MG63 (cell line): Measurements from ENCODE around the gene CGRRF1. TPM values are rescaled to one million over a fixed set of nuclear protein-coding genes. Genes with fewer than 3 reads are reported as not detected.

Source experiments
- DNase-seq: peaks from one replicate; pipeline ENCODE4 v3.0.0-alpha.2; 2020
- H3K27me3 ChIP-seq: fragments of 250-450 bp; sonication (Bioruptor Pico); 2 replicates; pipeline ENCODE4 v1.5.1; 2020; ENCODE audit warnings: mild to moderate bottlenecking, moderate library complexity
- H3K36me3 ChIP-seq: fragments of 250-450 bp; sonication (Bioruptor Pico); 2 replicates; pipeline ENCODE4 v1.5.1; 2020; ENCODE audit warnings: mild to moderate bottlenecking, moderate library complexity
- H3K4me3 ChIP-seq: fragments of 250-450 bp; sonication (Bioruptor Pico); 2 replicates; pipeline ENCODE4 v1.5.1; 2020; ENCODE audit warnings: mild to moderate bottlenecking, moderate library complexity
- H3K9me3 ChIP-seq: fragments of 250-450 bp; sonication (Bioruptor Pico); 2 replicates; pipeline ENCODE4 v1.5.1; 2020; ENCODE audit warnings: mild to moderate bottlenecking, moderate library complexity
- total RNA-seq: library from RNA; depleted of rRNA; stranded (reverse); fragments of >200 nt; shearing (Covaris generic); gene quantifications from 2 replicates; pipeline ENCODE4 v1.2.3, GENCODE V29; 2014; ENCODE audit warnings: low replicate concordance

The CGRRF1 gene
- total RNA-seq, 1 experiment from 2014 or later = 5.9 TPM

GRCh38 chr14:54516709-54517108 is 7.0 kb downstream of the CGRRF1 start:
- no peak for DNase-seq
- H3K36me3 ChIP-seq = no peaks in the 10 kb centered on the region
- no peak overlapping the region for H3K4me3 ChIP-seq
- H3K9me3 ChIP-seq = peaks cover 10% of the 10 kb centered on the region
- no peaks in the 10 kb centered on the region for H3K27me3 ChIP-seq

- Histone ChIP-seq H3K4me3 (no peak overlapping the region), H3K27me3 (no peaks in the 10 kb centered on the region), H3K36me3 (no peaks in the 10 kb centered on the region), H3K9me3 (no peaks in the 10 kb centered on the region)
- no peak for DNase-seq
These were observed 14.7 kb downstream of the CGRRF1 start for GRCh38 chr14:54524410-54524809.

- Histone ChIP-seq H3K36me3 (no peaks in the 10 kb centered on the region), H3K27me3 (no peaks in the 10 kb centered on the region), H3K9me3 (no peaks in the 10 kb centered on the region), H3K4me3 (no peak overlapping the region)
- DNase-seq = no peak
These were observed 19.3 kb downstream of the CGRRF1 start for GRCh38 chr14:54528973-54529372.

GRCh38 chr14:54529811-54530210 is 20.1 kb downstream of the CGRRF1 start:
- Histone ChIP-seq H3K9me3 (no peaks in the 10 kb centered on the region), H3K4me3 (no peak overlapping the region), H3K36me3 (no peaks in the 10 kb centered on the region), H3K27me3 (no peaks in the 10 kb centered on the region)
- peak; percentile 19 for DNase-seq

- H3K27me3 ChIP-seq = no peaks in the 10 kb centered on the region
- no peak for DNase-seq
- H3K9me3 ChIP-seq = no peaks in the 10 kb centered on the region
- H3K4me3 ChIP-seq = no peak overlapping the region
- no peaks in the 10 kb centered on the region for H3K36me3 ChIP-seq
These were observed 22.7 kb downstream of the CGRRF1 start for GRCh38 chr14:54532111-54533012.

GRCh38 chr14:54533100-54533499 is 23.4 kb downstream of the CGRRF1 start:
- H3K9me3 ChIP-seq = no peaks in the 10 kb centered on the region
- H3K36me3 ChIP-seq = no peaks in the 10 kb centered on the region
- no peaks in the 10 kb centered on the region for H3K27me3 ChIP-seq
- no peak overlapping the region for H3K4me3 ChIP-seq
- no peak for DNase-seq

- no peaks in the 10 kb centered on the region for H3K36me3 ChIP-seq
These were observed 25.4 kb downstream of the CGRRF1 start for GRCh38 chr14:54535126-54535525.

GRCh38 chr14:54535646-54536045 is 25.9 kb downstream of the CGRRF1 start:
- Histone ChIP-seq H3K36me3 (no peaks in the 10 kb centered on the region), H3K27me3 (no peaks in the 10 kb centered on the region), H3K9me3 (no peaks in the 10 kb centered on the region), H3K4me3 (no peak overlapping the region)
- DNase-seq = no peak

More at GRCh38 chr14:54535126-54535525, 25.4 kb downstream of the CGRRF1 start:
- no peaks in the 10 kb centered on the region for H3K9me3 ChIP-seq
- H3K27me3 ChIP-seq = no peaks in the 10 kb centered on the region
- H3K4me3 ChIP-seq = no peak overlapping the region
- no peak for DNase-seq

- no peaks in the 10 kb centered on the region for H3K9me3 ChIP-seq
These were observed 27.9 kb downstream of the CGRRF1 start for GRCh38 chr14:54537651-54538050.

GRCh38 chr14:54538055-54538454 is 28.3 kb downstream of the CGRRF1 start:
- no peaks in the 10 kb centered on the region for H3K9me3 ChIP-seq
- no peak for DNase-seq
- no peaks in the 10 kb centered on the region for H3K27me3 ChIP-seq
- H3K36me3 ChIP-seq = no peaks in the 10 kb centered on the region
- H3K4me3 ChIP-seq = no peak overlapping the region

More at GRCh38 chr14:54537651-54538050, 27.9 kb downstream of the CGRRF1 start:
- H3K4me3 ChIP-seq = no peak overlapping the region
- DNase-seq = no peak
- no peaks in the 10 kb centered on the region for H3K27me3 ChIP-seq
- H3K36me3 ChIP-seq = no peaks in the 10 kb centered on the region

GRCh38 chr14:54547583-54547982 is 37.9 kb downstream of the CGRRF1 start:
- Histone ChIP-seq H3K4me3 (no peak overlapping the region), H3K9me3 (no peaks in the 10 kb centered on the region), H3K36me3 (no peaks in the 10 kb centered on the region), H3K27me3 (no peaks in the 10 kb centered on the region)
- no peak for DNase-seq

- Histone ChIP-seq H3K4me3 (no peak overlapping the region), H3K9me3 (no peaks in the 10 kb centered on the region), H3K36me3 (no peaks in the 10 kb centered on the region), H3K27me3 (no peaks in the 10 kb centered on the region)
- no peak for DNase-seq
These were observed 38.8 kb downstream of the CGRRF1 start for GRCh38 chr14:54548491-54548890.

- no peaks in the 10 kb centered on the region for H3K9me3 ChIP-seq
- H3K27me3 ChIP-seq = no peaks in the 10 kb centered on the region
- DNase-seq = no peak
- no peaks in the 10 kb centered on the region for H3K36me3 ChIP-seq
- H3K4me3 ChIP-seq = no peak overlapping the region
These were observed 40.2 kb downstream of the CGRRF1 start for GRCh38 chr14:54549862-54550261.

- H3K9me3 ChIP-seq = no peaks in the 10 kb centered on the region
- no peak overlapping the region for H3K4me3 ChIP-seq
- no peaks in the 10 kb centered on the region for H3K27me3 ChIP-seq
- no peaks in the 10 kb centered on the region for H3K36me3 ChIP-seq
- no peak for DNase-seq
These were observed 40.8 kb downstream of the CGRRF1 start for GRCh38 chr14:54550514-54550913.

- H3K4me3 ChIP-seq = no peak overlapping the region
- H3K27me3 ChIP-seq = no peaks in the 10 kb centered on the region
- H3K36me3 ChIP-seq = no peaks in the 10 kb centered on the region
- DNase-seq = no peak
- H3K9me3 ChIP-seq = no peaks in the 10 kb centered on the region
These were observed 44.7 kb downstream of the CGRRF1 start for GRCh38 chr14:54554401-54554800.

GRCh38 chr14:54555651-54556050 is 45.9 kb downstream of the CGRRF1 start:
- Histone ChIP-seq H3K9me3 (no peaks in the 10 kb centered on the region), H3K36me3 (no peaks in the 10 kb centered on the region), H3K27me3 (no peaks in the 10 kb centered on the region), H3K4me3 (no peak overlapping the region)
- DNase-seq = no peak

GRCh38 chr14:54556535-54556934 is 46.8 kb downstream of the CGRRF1 start:
- Histone ChIP-seq H3K9me3 (no peaks in the 10 kb centered on the region), H3K27me3 (no peaks in the 10 kb centered on the region), H3K36me3 (no peaks in the 10 kb centered on the region), H3K4me3 (no peak overlapping the region)
- DNase-seq = no peak

- no peak for DNase-seq
- no peaks in the 10 kb centered on the region for H3K36me3 ChIP-seq
- H3K4me3 ChIP-seq = no peak overlapping the region
- no peaks in the 10 kb centered on the region for H3K9me3 ChIP-seq
- H3K27me3 ChIP-seq = no peaks in the 10 kb centered on the region
These were observed 52.6 kb downstream of the CGRRF1 start for GRCh38 chr14:54562334-54562733.
